ENCODE results near the gene OR2A5.
"Not testable (repeated sequence)": the region's sequence is repeated elsewhere in the genome, so short reads cannot be mapped to it uniquely, and the experiment has no call there.

The OR2A5 gene

GRCh38 chr7:144048648-144049047 lies at the start of gene OR2A5:
OR2A5 (plus strand) TSS chr7:144048948; CDS start chr7:144050402, 1,454 bp downstream.
- no peak for DNase-seq

- no peak for DNase-seq
These were observed 48.7 kb upstream of the OR2A5 start, which contains the start of gene OR6B1 for GRCh38 chr7:144000020-144000419. OR6B1 (plus strand) TSS chr7:144000320; CDS start chr7:144003997, 3,677 bp downstream.

- DNase-seq, result no peak
These were observed 47.2 kb upstream of the OR2A5 start for GRCh38 chr7:144001543-144001942.

- no peak for DNase-seq
These were observed 44.0 kb upstream of the OR2A5 start for GRCh38 chr7:144004703-144005102.

GRCh38 chr7:144006029-144006691 lies 42.6 kb upstream of the OR2A5 start:
- DNase-seq, result no peak

GRCh38 chr7:144006692-144007042 lies 42.1 kb upstream of the OR2A5 start:
- no peak for DNase-seq

- DNase-seq, result no peak
These were observed 39.4 kb upstream of the OR2A5 start for GRCh38 chr7:144009361-144009760.

GRCh38 chr7:144010061-144010460 lies 38.7 kb upstream of the OR2A5 start:
- DNase-seq, result not testable (repeated sequence)

- not testable (repeated sequence) for DNase-seq
These were observed 37.9 kb upstream of the OR2A5 start for GRCh38 chr7:144010821-144011220.

- DNase-seq, result no peak
These were observed 37.1 kb upstream of the OR2A5 start for GRCh38 chr7:144011458-144012230.

GRCh38 chr7:144018065-144018464 lies 30.7 kb upstream of the OR2A5 start:
- no peak for DNase-seq

GRCh38 chr7:144019457-144019856 lies 29.3 kb upstream of the OR2A5 start:
- DNase-seq, result no peak

- DNase-seq, result no peak
These were observed 28.4 kb upstream of the OR2A5 start for GRCh38 chr7:144020340-144020739.

GRCh38 chr7:144022169-144022568 lies 26.6 kb upstream of the OR2A5 start:
- DNase-seq, result no peak

GRCh38 chr7:144023171-144023827 lies 25.4 kb upstream of the OR2A5 start:
- no peak for DNase-seq

- DNase-seq, result no peak
These were observed 24.5 kb upstream of the OR2A5 start for GRCh38 chr7:144024213-144024612.

- no peak for DNase-seq
These were observed 22.4 kb upstream of the OR2A5 start for GRCh38 chr7:144026203-144026883.

- no peak for DNase-seq
These were observed 21.7 kb upstream of the OR2A5 start for GRCh38 chr7:144027070-144027469.

GRCh38 chr7:144027974-144028373 lies 20.8 kb upstream of the OR2A5 start:
- no peak for DNase-seq

GRCh38 chr7:144028547-144028946 lies 20.2 kb upstream of the OR2A5 start:
- no peak for DNase-seq

GRCh38 chr7:144032516-144032915 lies 16.2 kb upstream of the OR2A5 start:
- DNase-seq, result no peak

GRCh38 chr7:144032985-144033709 lies 15.6 kb upstream of the OR2A5 start:
- DNase-seq, result no peak

- DNase-seq, result no peak
These were observed 13.4 kb upstream of the OR2A5 start for GRCh38 chr7:144035385-144035784.
